GM19099 (cell line): ENCODE results near the gene ZBTB47.

Source experiments
- POLR2A ChIP-seq: IDR thresholded peaks from 3 replicates; pipeline ENCODE4 v1.6.1; 2011; ENCODE audit warnings: low read depth; ENCODE audit not compliant: insufficient read length; ENCODE audit errors: extremely low read depth

The ZBTB47 gene

GRCh38 chr3:42649006-42649405, 4.5 kb upstream of the ZBTB47 start:
- peak; percentile 3 for TF ChIP-seq POLR2A

GRCh38 chr3:42649783-42650182, 3.7 kb upstream of the ZBTB47 start:
- no peak for TF ChIP-seq POLR2A

GRCh38 chr3:42651248-42652091, 2.0 kb upstream of the ZBTB47 start:
- TF ChIP-seq POLR2A = no peak

- no peak for TF ChIP-seq POLR2A
These were observed 1.3 kb upstream of the ZBTB47 start for GRCh38 chr3:42652251-42652610.

GRCh38 chr3:42652611-42653302, 740 bp upstream of the ZBTB47 start:
- peak; percentile 73 for TF ChIP-seq POLR2A

GRCh38 chr3:42653303-42653559, 266 bp upstream of the ZBTB47 start:
- no peak for TF ChIP-seq POLR2A

GRCh38 chr3:42654331-42655201, 1.1 kb downstream of the ZBTB47 start:
- TF ChIP-seq POLR2A = peak; percentile 35

- TF ChIP-seq POLR2A = no peak
These were observed 1.9 kb downstream of the ZBTB47 start for GRCh38 chr3:42655331-42655888.

GRCh38 chr3:42655980-42656679, 2.6 kb downstream of the ZBTB47 start:
- no peak for TF ChIP-seq POLR2A

- no peak for TF ChIP-seq POLR2A
These were observed 3.4 kb downstream of the ZBTB47 start for GRCh38 chr3:42656680-42657610.

GRCh38 chr3:42657675-42658074, 4.2 kb downstream of the ZBTB47 start:
- no peak for TF ChIP-seq POLR2A

GRCh38 chr3:42658091-42658770, 4.7 kb downstream of the ZBTB47 start:
- TF ChIP-seq POLR2A = no peak

- TF ChIP-seq POLR2A = no peak
These were observed 5.4 kb downstream of the ZBTB47 start for GRCh38 chr3:42658771-42659390.
